Peyer's patch (tissue), 4 donors: Measurements from ENCODE around the gene ADAM23. TPM values are rescaled to one million over a fixed set of nuclear protein-coding genes. Genes with fewer than 3 reads are reported as not detected.

Source experiments
- DNase-seq, 3 donors: peaks; one replicate each; pipeline ENCODE4 v3.0.0-alpha.2; 2017 to 2019
- H3K27ac ChIP-seq, 4 donors: fragments of 200-600 bp; sonication (generic); one replicate each; pipeline ENCODE4 v1.5.1; 2016 to 2019
- H3K27me3 ChIP-seq, 2 donors: fragments of 200-600 bp; sonication (generic); one replicate each; pipeline ENCODE4 v1.5.1; 2019
- H3K36me3 ChIP-seq, 3 donors: fragments of 200-600 bp; sonication (generic); one replicate each; pipeline ENCODE4 v1.5.1; 2016 to 2019
- H3K4me1 ChIP-seq, 4 donors: fragments of 200-600 bp; sonication (generic); one replicate each; pipeline ENCODE4 v1.5.1; 2016 to 2019
- H3K4me3 ChIP-seq, 4 donors: fragments of 200-600 bp; sonication (generic); 1 replicate in 3 of 4; 2 replicates in 1 of 4; pipeline ENCODE4 v1.5.1; 2016 to 2019; ENCODE audit warnings: mild to moderate bottlenecking in 1 of 4
- H3K9me3 ChIP-seq, 4 donors: fragments of 200-600 bp; sonication (generic); one replicate each; pipeline ENCODE4 v1.5.1; 2016 to 2019; ENCODE audit warnings: mild to moderate bottlenecking in 1 of 4
- CTCF ChIP-seq, 6 experiments: fragments of 450-650 bp in 4 of 6; fragments of 200-600 bp in 2 of 6; sonication (generic) in 1 of 6; IDR thresholded peaks; one replicate each; pipeline ENCODE4 v1.5.1; 2017 to 2019; ENCODE audit warnings: antibody characterized with exemption in 6 of 6, mild to moderate bottlenecking in 3 of 6, moderate library complexity in 1 of 6
- POLR2A ChIP-seq, 2 donors: fragments of 450-650 bp; IDR thresholded peaks; one replicate each; pipeline ENCODE4 v1.5.1; 2017; ENCODE audit warnings: antibody characterized with exemption in 2 of 2, mild to moderate bottlenecking in 2 of 2, moderate library complexity in 2 of 2
- total RNA-seq, 4 donors: library from RNA; depleted of rRNA; stranded (reverse); fragments of >200 nt; gene quantifications; one replicate each; pipeline ENCODE4 v1.1.0, GENCODE V29; 2016

Gene ADAM23
- total RNA-seq, 4 donors from 2014 or later = 0.47 to 2.5 (median 1.4) TPM

- no peak for DNase-seq
- Histone ChIP-seq H3K36me3 (no peaks in the 10 kb centered on the region), H3K4me3 (no peak overlapping the region), H3K27me3 (no peaks in the 10 kb centered on the region), H3K9me3 (no peaks in the 10 kb centered on the region), H3K27ac (no peak overlapping the region), H3K4me1 (no peaks in the 10 kb centered on the region)
- no peak for TF ChIP-seq POLR2A (IDR thresholded peaks at IDR 0.05)
- TF ChIP-seq CTCF (IDR thresholded peaks at IDR 0.05) = no peak
These were observed 184.3 kb downstream of the ADAM23 start for GRCh38 chr2:206627632-206628031.

GRCh38 chr2:206631340-206631739, 188.0 kb downstream of the ADAM23 start:
- TF ChIP-seq CTCF (IDR thresholded peaks at IDR 0.05) (no peak), POLR2A (IDR thresholded peaks at IDR 0.05) (no peak)
- Histone ChIP-seq H3K4me3 (no peak overlapping the region), H3K9me3 (no peaks in the 10 kb centered on the region), H3K27ac (no peak overlapping the region), H3K27me3 (no peaks in the 10 kb centered on the region), H3K4me1 (no peaks in the 10 kb centered on the region), H3K36me3 (no peaks in the 10 kb centered on the region)
- DNase-seq = no peak

- Histone ChIP-seq H3K27ac (no peak overlapping the region), H3K27me3 (no peaks in the 10 kb centered on the region), H3K36me3 (no peaks in the 10 kb centered on the region), H3K4me1 (no peaks in the 10 kb centered on the region), H3K4me3 (no peak overlapping the region), H3K9me3 (no peaks in the 10 kb centered on the region)
- no peak for DNase-seq
- TF ChIP-seq CTCF (IDR thresholded peaks at IDR 0.05) = no peak
- no peak for TF ChIP-seq POLR2A (IDR thresholded peaks at IDR 0.05)
These were observed 191.7 kb downstream of the ADAM23 start for GRCh38 chr2:206635015-206635414.

GRCh38 chr2:206639636-206640035, 196.3 kb downstream of the ADAM23 start:
- no peak for DNase-seq
- no peak overlapping the region for H3K4me3 ChIP-seq
- H3K9me3 ChIP-seq = no peaks in the 10 kb centered on the region
- no peak overlapping the region for H3K27ac ChIP-seq
- H3K27me3 ChIP-seq = no peaks in the 10 kb centered on the region
- H3K36me3 ChIP-seq = no peaks in the 10 kb centered on the region
- no peaks in the 10 kb centered on the region for H3K4me1 ChIP-seq
- no peak for TF ChIP-seq CTCF (IDR thresholded peaks at IDR 0.05)
- TF ChIP-seq POLR2A (IDR thresholded peaks at IDR 0.05) = no peak

GRCh38 chr2:206641226-206641625, 197.9 kb downstream of the ADAM23 start:
- Histone ChIP-seq H3K27ac (no peak overlapping the region), H3K36me3 (no peaks in the 10 kb centered on the region), H3K9me3 (no peaks in the 10 kb centered on the region), H3K4me3 (no peak overlapping the region), H3K4me1 (no peaks in the 10 kb centered on the region), H3K27me3 (no peaks in the 10 kb centered on the region)
- TF ChIP-seq POLR2A (IDR thresholded peaks at IDR 0.05) (no peak), CTCF (IDR thresholded peaks at IDR 0.05) (no peak)
- no peak for DNase-seq
